ENCODE results near the gene NCKAP5. TPM values are rescaled to one million over a fixed set of nuclear protein-coding genes. Genes with fewer than 3 reads are reported as not detected.

The NCKAP5 gene
- total RNA-seq, 1 donor from 2014 or later: not detected

DNA sequence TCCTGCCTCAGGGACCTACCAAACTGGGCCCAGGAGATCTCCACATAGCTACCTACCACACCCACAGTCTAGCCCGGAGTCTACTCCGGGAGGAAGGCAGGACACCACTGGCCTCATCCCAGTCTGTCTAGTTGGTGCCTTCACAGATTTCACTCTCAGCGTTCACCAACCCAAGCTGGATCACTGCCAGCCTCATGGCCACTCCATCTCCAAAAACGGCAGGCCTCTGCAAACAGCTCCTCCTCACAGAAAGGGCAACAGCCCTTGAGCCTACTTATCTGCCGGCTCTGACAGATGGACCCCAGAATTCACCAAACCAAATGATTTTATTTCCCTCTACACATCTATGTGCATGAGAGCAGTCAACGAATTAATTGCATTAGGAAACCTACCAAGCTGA, 61.3 kb downstream of the NCKAP5 start:
- no peaks in the 10 kb centered on the region for H3K36me3 Mint-ChIP-seq (ENCODE audit: low read depth)
- H3K4me3 Mint-ChIP-seq: no peak overlapping the region
- DNase-seq: no peak
- no peaks in the 10 kb centered on the region for H3K9me3 Mint-ChIP-seq
- no peaks in the 10 kb centered on the region for H3K27me3 Mint-ChIP-seq
- no peak overlapping the region for H3K27ac Mint-ChIP-seq
- intact Hi-C loops (cut with micrococcal nuclease): no loop called here
- no peaks in the 10 kb centered on the region for H3K4me1 Mint-ChIP-seq

DNA sequence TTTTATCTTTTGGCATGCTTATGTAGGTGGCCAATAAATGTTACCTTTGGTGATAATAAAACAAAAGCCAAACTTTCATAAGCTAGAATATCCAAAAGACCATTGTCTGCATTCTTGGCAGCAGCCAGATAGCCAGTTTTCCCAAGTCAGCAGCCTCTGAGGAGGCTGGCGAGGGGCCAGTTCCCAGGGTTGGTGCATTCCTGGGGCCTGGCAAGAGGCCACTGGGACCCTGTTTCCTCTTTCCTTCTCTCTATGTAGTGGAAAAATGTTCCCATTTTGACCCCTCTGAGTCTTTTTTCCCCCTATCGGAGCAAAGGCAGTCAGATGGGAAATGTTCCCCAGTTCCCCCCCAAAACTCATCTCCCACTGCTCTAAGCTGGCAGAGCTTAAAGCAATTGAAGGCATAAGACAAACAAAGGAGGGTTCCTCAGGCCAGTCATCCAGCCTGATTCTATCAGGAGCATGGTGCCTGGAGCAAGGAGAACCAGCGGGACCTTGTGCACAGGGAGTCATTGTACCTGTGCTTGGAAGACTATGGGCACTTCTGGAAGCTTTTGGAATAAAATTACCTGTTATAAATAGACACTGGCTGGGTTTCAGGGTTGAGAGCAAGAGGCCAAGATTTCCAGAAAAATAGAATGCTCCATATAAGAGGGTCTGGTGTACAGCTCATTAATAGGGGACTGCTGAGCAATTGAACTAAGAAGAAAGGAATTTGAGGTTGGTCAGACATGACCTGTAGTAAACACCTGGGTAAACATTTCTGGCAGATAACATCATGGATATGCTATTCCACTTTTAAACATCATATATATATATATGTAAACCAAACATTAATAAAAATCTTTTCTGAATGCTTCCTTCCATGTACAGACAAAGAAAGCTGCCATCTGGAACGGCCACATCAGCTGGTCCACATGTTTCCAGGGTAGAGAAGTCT, 63.4 kb downstream of the NCKAP5 start:
- H3K27ac Mint-ChIP-seq: no peak overlapping the region
- intact Hi-C loops (cut with micrococcal nuclease): no loop called here
- no peaks in the 10 kb centered on the region for H3K36me3 Mint-ChIP-seq (ENCODE audit: low read depth)
- no peaks in the 10 kb centered on the region for H3K4me1 Mint-ChIP-seq
- no peak for DNase-seq
- H3K4me3 Mint-ChIP-seq: no peak overlapping the region
- H3K27me3 Mint-ChIP-seq: no peaks in the 10 kb centered on the region
- H3K9me3 Mint-ChIP-seq: no peaks in the 10 kb centered on the region

DNA sequence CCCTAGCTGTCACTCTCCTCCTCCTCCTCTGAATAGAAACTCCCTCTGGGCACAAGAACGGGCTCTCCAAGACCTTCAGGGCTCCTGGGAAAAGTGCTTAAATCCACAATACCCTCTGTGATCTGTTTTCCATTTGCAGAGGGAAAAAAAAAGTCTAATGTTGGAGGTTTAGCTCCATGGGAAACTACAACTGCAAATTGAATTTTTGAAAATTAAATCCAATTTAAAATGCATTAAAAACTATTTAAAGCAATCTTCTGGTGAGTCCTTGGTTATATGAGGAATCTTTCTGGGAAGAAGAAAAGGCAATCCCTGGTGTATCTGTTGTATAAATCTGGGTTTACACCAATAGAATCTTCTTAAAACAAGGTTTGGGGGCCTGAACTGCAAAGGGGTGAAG, 64.3 kb downstream of the NCKAP5 start:
- intact Hi-C loops (cut with micrococcal nuclease): no loop called here
- no peaks in the 10 kb centered on the region for H3K36me3 Mint-ChIP-seq (ENCODE audit: low read depth)
- H3K4me1 Mint-ChIP-seq: no peaks in the 10 kb centered on the region
- no peak for DNase-seq
- H3K27me3 Mint-ChIP-seq: no peaks in the 10 kb centered on the region
- H3K4me3 Mint-ChIP-seq: no peak overlapping the region
- no peaks in the 10 kb centered on the region for H3K9me3 Mint-ChIP-seq
- no peak overlapping the region for H3K27ac Mint-ChIP-seq

DNA sequence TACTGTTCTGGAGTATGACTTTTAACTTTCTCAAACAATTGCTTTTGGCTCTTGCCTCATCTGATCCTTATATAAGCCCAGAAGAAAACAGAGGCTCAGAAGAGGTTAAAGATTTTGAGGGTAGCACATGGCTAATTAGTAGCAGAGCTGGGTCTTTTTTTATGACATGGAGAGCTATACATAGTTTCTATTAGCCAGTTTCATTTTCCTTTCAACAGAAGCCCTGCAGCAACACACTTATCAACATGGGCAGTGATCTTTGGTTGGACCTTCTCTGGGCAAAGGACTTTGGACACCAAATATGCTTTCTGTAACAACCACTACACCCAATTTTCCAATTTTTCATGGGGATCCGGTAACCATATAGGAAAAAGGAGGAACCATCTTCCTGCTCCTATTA, 64.9 kb downstream of the NCKAP5 start:
- no peaks in the 10 kb centered on the region for H3K9me3 Mint-ChIP-seq
- no peaks in the 10 kb centered on the region for H3K36me3 Mint-ChIP-seq (ENCODE audit: low read depth)
- no peaks in the 10 kb centered on the region for H3K27me3 Mint-ChIP-seq
- no peaks in the 10 kb centered on the region for H3K4me1 Mint-ChIP-seq
- intact Hi-C loops (cut with micrococcal nuclease): no loop called here
- H3K27ac Mint-ChIP-seq: no peak overlapping the region
- no peak for DNase-seq
- no peak overlapping the region for H3K4me3 Mint-ChIP-seq

DNA sequence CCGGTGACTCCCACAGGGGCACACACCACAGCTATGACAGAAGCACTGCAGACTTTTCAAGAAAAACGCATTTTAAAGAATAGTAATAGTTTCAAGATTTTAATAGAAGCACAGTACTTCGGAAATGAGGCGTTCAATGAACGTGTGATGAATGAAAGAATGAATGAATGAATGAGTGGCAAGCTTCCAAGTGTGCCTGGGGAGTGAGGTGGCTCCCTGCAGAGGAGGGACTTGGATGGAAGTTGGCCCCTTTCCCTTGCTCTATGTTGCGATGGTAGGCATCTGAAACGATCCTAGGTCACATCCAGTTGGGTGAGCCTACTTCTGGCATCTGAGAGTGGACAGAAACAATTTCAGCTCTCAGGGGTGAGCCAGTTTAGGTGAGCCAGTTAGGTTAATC, 65.6 kb downstream of the NCKAP5 start:
- intact Hi-C loops (cut with micrococcal nuclease): no loop called here
- H3K27ac Mint-ChIP-seq: no peak overlapping the region
- no peaks in the 10 kb centered on the region for H3K27me3 Mint-ChIP-seq
- no peak for DNase-seq
- no peak overlapping the region for H3K4me3 Mint-ChIP-seq
- H3K36me3 Mint-ChIP-seq (ENCODE audit: low read depth): no peaks in the 10 kb centered on the region
- no peaks in the 10 kb centered on the region for H3K9me3 Mint-ChIP-seq
- H3K4me1 Mint-ChIP-seq: no peaks in the 10 kb centered on the region

DNA sequence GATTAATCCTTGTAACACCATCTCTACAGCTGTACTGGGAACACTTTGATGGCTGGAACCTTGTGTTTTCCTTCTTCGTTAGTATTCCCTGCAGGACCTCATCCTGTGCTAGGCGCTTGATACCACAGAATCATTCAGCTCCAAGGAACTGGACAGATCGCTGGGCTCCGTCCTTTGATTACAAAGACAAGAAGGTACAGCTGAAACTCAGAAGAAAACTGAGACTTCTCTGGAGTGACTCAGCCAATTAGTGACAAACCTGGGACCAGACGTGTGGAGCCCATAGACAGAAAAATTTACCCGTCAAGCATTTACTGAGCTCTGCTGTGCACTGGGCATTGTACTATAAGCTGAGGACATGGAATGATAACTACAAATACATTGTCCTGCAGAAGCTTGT, 67.3 kb downstream of the NCKAP5 start:
- Mint-ChIP-seq H3K4me3 (no peak overlapping the region), H3K36me3 (ENCODE audit: low read depth) (no peaks in the 10 kb centered on the region), H3K27ac (no peak overlapping the region), H3K4me1 (no peaks in the 10 kb centered on the region), H3K27me3 (no peaks in the 10 kb centered on the region), H3K9me3 (no peaks in the 10 kb centered on the region)
- DNase-seq: no peak
- intact Hi-C loops (cut with micrococcal nuclease): no loop called here

DNA sequence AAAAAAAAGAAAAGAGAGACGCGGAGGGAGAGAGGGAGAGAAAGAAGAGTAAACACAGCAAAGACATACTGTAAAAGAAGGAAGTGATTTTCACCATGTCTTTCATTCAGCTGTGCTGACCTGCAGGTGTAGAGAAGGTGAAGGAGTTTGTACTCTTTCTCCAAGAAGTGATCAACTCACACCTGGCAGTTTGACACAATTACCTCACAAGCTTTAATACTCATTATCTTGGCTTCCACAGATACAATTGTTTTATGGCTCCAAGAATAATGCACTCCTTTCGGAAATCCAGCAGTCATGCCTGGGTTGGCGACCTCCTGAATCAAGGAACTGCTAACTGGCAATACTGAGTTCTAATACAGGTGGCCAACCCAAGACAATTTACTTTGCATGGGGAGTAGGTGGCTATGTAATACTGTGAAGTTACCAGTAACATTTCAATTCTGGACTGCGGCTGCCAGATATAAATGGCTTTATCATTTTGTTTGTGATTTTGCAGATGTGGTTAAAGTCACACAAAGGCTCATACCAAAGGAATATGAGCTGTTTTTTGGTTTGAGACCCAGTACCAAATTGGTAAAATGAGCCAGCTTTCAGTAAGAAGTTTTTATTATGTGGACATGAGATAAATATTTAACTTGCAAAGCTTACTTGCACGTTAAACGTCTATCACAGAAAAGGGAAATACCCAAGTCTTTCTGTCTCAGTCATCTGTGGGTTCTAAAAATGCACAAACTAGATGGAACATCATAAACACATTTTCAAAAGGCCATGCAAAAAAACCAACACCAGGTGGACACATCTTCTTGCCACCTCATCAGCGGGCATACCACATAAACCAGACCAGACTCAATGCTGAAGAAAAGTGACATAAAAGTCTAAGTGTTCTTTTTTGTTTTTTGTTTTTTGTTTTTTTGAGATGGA, 69.3 kb downstream of the NCKAP5 start:
- intact Hi-C loops (cut with micrococcal nuclease): no loop called here
- Mint-ChIP-seq H3K9me3 (no peaks in the 10 kb centered on the region), H3K27ac (no peak overlapping the region), H3K4me1 (no peaks in the 10 kb centered on the region), H3K36me3 (ENCODE audit: low read depth) (no peaks in the 10 kb centered on the region), H3K27me3 (no peaks in the 10 kb centered on the region), H3K4me3 (no peak overlapping the region)
- DNase-seq: no peak

DNA sequence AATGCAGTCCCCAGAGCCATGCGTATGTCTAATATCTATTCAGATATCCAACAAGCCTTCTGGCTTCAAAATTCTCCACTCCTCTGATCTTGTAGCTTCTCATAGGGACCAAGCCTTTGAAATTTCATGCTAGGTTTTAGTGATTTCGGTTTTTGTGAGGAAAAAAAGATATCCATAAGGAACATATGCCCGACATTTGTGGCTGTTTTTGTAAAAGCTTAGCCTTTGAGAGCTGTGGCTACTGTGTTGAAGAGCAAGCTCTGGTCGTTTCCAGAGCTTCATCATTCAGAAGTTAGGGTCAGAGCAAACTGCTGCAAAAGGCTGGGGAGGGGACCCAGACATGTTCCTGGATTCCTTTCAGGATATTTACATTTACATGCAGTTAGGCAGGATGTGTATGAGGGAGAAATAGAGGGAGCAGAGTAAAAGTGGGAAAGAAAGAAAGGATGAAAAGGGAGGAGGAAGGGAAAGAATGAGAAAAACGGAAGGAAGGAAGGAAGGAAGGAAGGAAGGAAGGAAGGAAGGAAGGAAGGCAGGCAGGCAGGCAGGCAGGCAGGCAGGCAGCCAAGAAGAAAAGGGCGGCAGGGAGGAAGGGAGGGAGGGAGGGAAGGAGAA, 70.2 kb downstream of the NCKAP5 start:
- H3K9me3 Mint-ChIP-seq: no peaks in the 10 kb centered on the region
- H3K27ac Mint-ChIP-seq: no peak overlapping the region
- H3K4me1 Mint-ChIP-seq: no peaks in the 10 kb centered on the region
- no peaks in the 10 kb centered on the region for H3K36me3 Mint-ChIP-seq (ENCODE audit: low read depth)
- no peak for DNase-seq
- no peaks in the 10 kb centered on the region for H3K27me3 Mint-ChIP-seq
- no peak overlapping the region for H3K4me3 Mint-ChIP-seq
- intact Hi-C loops (cut with micrococcal nuclease): no loop called here

DNA sequence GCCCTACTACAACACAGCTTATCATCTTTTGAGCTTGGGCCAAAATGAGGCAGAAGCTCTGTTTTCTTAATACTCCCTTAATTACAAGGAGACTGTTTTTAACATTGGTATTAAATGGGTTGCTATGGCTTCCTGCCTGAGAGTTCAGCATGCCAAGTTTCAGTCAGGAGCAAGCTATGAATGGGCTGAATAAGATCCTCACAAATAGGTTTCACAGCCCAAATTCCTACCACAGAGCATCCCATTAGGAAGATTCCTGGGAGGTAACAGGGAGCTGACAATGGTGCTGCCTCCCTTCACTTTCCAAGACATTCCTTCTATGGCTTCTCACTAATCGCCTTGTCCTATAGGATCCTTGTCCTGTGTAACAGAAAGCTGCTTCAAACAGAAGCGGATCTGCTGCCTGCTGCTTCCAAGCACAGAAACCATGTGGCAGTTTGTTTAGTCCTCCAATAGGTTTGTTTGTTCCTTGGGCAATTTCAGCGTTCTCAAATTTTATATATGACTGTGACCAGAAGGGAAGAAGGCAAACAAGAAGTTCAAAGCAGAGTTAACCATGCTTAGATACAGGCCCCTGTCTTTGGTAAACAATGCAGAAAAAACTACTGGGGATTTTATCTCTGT, 70.9 kb downstream of the NCKAP5 start:
- no peaks in the 10 kb centered on the region for H3K9me3 Mint-ChIP-seq

DNA sequence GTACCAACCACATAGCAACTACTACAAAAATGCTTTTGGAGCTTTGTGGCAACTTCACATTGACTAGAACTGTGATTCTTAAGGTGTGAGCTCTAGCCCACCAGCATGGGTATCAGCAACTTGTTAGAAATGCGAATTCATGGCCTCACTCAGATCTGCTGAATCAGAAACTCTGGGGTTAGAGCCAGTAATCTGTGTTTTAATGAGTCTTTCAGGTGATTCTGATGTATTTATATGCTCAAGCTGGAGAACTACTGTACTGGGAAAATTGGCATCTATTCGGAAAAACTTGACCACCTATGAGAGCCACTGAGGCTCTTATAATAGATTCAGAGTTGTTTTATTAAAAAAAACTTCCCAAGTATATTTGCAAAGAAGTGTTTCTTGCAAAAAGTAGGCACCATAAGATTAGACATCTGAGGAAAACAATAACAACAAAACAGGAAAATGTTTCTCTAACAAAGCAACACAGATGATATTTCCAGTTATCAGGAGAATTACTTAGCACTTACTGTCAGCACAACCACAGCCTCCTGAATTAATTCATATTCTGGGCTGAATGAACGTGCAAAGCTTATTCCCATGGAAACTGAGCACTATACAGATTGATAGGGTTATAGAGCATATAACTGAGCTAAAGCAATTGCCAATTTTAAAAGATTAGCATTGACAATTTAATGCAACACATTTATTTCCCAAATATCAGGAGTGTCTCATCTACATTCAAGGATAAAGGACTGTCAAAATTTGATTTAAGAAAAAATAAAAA, 71.6 kb downstream of the NCKAP5 start:
- H3K36me3 Mint-ChIP-seq (ENCODE audit: low read depth): no peaks in the 10 kb centered on the region
- no peaks in the 10 kb centered on the region for H3K9me3 Mint-ChIP-seq
- DNase-seq: no peak
- H3K4me3 Mint-ChIP-seq: no peak overlapping the region
- no peaks in the 10 kb centered on the region for H3K4me1 Mint-ChIP-seq
- H3K27ac Mint-ChIP-seq: no peak overlapping the region
- intact Hi-C loops (cut with micrococcal nuclease): no loop called here
- H3K27me3 Mint-ChIP-seq: no peaks in the 10 kb centered on the region

More for the DNA sequence above, 70.9 kb downstream of the NCKAP5 start:
- DNase-seq: no peak
- Mint-ChIP-seq H3K4me3 (no peak overlapping the region), H3K36me3 (ENCODE audit: low read depth) (no peaks in the 10 kb centered on the region), H3K27ac (no peak overlapping the region), H3K4me1 (no peaks in the 10 kb centered on the region), H3K27me3 (no peaks in the 10 kb centered on the region)
- intact Hi-C loops (cut with micrococcal nuclease): no loop called here

DNA sequence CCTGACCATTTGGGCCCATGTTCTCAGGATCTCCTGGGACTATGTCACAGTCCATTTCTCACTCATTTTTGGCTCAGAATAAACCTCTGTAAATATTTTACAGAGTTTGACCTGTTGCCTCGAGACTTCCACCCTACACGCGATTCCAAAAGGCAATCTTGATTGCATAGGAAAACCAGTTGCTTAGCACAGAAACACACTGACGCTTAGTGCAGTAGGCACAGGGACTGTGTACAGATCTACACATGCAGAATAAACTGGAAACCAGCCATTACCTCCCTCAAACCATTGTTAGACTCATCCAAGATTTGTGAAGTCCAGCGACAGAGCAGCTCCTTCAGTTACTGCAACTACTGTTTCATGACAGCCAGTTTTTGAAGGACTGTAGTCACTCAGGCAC, 73.0 kb downstream of the NCKAP5 start:
- H3K27me3 Mint-ChIP-seq: no peaks in the 10 kb centered on the region
- no peak for DNase-seq
- no peaks in the 10 kb centered on the region for H3K4me1 Mint-ChIP-seq
- H3K9me3 Mint-ChIP-seq: no peaks in the 10 kb centered on the region
- H3K27ac Mint-ChIP-seq: no peak overlapping the region
- H3K4me3 Mint-ChIP-seq: no peak overlapping the region
- intact Hi-C loops (cut with micrococcal nuclease): no loop called here
- no peaks in the 10 kb centered on the region for H3K36me3 Mint-ChIP-seq (ENCODE audit: low read depth)

DNA sequence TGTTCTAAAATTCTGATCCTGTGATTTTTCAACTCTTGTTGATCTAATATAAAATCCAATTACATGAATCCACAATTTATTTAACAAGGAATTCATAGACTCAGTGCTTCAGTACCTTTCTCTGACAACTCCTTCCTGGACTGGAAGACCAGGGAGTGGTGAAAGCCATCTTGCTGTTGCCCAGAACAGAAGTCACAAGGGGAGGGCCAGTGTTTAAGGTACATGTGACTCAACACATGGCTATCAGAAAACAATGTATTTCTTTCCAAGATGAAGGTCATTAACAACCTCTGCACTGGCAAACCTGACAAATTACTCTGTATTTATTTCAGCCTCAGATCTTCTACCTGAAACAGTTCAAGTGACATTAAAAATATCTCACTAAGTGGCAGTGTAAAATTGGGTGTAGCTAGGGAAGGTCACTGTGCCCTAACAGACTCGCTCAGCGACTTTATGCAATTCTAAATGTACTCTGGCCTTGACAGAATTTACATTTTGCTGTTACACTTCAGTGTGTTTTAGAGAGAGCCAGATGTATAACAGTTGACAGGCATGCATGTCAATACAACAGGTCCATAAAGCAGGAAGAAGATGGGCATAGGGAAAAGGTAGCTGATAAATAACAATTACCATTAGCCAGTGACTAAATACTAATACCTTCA, 75.4 kb downstream of the NCKAP5 start:
- H3K4me1 Mint-ChIP-seq: no peaks in the 10 kb centered on the region

More for the DNA sequence above, 75.4 kb downstream of the NCKAP5 start:
- DNase-seq: no peak
- Mint-ChIP-seq H3K27me3 (no peaks in the 10 kb centered on the region), H3K9me3 (no peaks in the 10 kb centered on the region), H3K27ac (no peak overlapping the region), H3K4me3 (no peak overlapping the region), H3K36me3 (ENCODE audit: low read depth) (no peaks in the 10 kb centered on the region)
- intact Hi-C loops (cut with micrococcal nuclease): no loop called here

All from activated CD4-positive, alpha-beta T cell treated with anti-CD3 and anti-CD28 coated beads, Interleukin-2, amount 10 ng/mL, durations not matched to agents 24 days and 14 days (primary cell).